Measurements from ENCODE around the gene MLPH.
A peak's percentile ranks its signal among the peaks of the same experiment; 100 is the strongest.

MLPH gene

DNA sequence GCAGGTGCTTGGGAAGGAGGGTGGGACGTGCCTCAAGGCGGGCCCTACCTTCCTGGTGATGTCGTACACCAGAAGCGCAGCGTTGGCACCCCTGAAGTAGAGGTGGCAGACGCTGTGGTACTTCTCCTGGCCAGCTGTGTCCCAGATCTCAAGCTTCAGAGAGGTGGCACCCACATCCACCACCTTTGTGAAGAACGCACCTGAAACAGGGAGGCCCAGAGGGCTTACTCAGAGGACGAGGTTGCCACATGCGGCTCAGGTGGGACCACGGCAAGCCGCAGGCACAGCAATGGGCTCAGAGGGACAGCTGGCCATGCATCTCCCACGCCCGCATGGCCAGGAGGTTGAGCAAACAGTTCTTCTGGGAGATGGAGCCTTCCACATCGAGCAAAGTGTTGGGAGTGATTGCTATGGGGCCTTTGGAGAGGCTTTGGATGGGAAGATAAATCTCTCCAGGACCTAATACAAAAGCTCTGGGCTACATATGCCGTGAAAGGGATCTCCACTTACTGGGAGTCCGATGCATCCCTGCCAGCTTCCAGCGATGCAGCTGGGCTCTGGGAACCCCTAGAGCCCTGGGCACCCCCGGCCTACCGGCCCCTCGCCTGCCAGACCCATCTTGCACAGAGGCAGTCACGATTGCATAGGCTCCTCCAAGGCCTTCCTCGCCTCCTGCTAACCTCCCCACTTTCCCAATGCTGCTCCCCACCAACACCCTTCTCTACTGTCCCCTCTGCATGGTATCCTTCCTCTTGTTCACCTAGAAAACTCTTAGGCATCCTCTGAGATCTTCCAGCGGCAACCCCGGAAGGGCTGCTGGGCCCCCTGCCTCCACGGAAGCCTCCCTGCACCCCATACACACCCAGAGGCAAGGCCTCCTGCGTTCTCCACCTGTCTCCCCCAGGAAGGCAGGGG, 91.2 kb downstream of the MLPH start:
- H3K4me2 ChIP-seq (ENCODE audit: low read depth, low read length, poor library complexity, severe bottlenecking), result no peak overlapping the region
- no peaks in the 10 kb centered on the region for H3K79me2 ChIP-seq (ENCODE audit: insufficient read depth, low read length)
- no peak overlapping the region for H3K4me3 ChIP-seq (ENCODE audit: low read length, poor library complexity, severe bottlenecking)
- no peaks in the 10 kb centered on the region for H3K4me1 ChIP-seq (ENCODE audit: insufficient read depth, low read length, poor library complexity, severe bottlenecking)
- no peaks in the 10 kb centered on the region for H3K9me2 ChIP-seq (replicated peaks; ENCODE audit: low read depth, low read length)
- no peaks in the 10 kb centered on the region for H4K20me1 ChIP-seq (ENCODE audit: insufficient read depth, low read length, poor library complexity, severe bottlenecking)
- no peaks in the 10 kb centered on the region for H3K9me3 ChIP-seq (ENCODE audit: insufficient read depth, low read depth, low read length)
- H3K36me3 ChIP-seq (ENCODE audit: insufficient read depth, low read length), result no peaks in the 10 kb centered on the region
- no peak for TF ChIP-seq EZH2phosphoT487 (IDR thresholded peaks at IDR 0.05; ENCODE audit: borderline replicate concordance)
- TF ChIP-seq, protein P1, sequence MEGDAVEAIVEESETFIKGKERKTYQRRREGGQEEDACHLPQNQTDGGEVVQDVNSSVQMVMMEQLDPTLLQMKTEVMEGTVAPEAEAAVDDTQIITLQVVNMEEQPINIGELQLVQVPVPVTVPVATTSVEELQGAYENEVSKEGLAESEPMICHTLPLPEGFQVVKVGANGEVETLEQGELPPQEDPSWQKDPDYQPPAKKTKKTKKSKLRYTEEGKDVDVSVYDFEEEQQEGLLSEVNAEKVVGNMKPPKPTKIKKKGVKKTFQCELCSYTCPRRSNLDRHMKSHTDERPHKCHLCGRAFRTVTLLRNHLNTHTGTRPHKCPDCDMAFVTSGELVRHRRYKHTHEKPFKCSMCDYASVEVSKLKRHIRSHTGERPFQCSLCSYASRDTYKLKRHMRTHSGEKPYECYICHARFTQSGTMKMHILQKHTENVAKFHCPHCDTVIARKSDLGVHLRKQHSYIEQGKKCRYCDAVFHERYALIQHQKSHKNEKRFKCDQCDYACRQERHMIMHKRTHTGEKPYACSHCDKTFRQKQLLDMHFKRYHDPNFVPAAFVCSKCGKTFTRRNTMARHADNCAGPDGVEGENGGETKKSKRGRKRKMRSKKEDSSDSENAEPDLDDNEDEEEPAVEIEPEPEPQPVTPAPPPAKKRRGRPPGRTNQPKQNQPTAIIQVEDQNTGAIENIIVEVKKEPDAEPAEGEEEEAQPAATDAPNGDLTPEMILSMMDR (conservative IDR thresholded peaks at IDR 0.05; ENCODE audit: low read length), result no peak
- H3F3A ChIP-seq (ENCODE audit: low read depth), result no peaks in the 10 kb centered on the region
- no peak overlapping the region for H3K9ac ChIP-seq (ENCODE audit: low read depth, low read length, poor library complexity, severe bottlenecking)
- H3K27me3 ChIP-seq (ENCODE audit: insufficient read depth, low read length, poor library complexity, severe bottlenecking), result no peaks in the 10 kb centered on the region
- H2AFZ ChIP-seq (ENCODE audit: low read length), result no peak overlapping the region

DNA sequence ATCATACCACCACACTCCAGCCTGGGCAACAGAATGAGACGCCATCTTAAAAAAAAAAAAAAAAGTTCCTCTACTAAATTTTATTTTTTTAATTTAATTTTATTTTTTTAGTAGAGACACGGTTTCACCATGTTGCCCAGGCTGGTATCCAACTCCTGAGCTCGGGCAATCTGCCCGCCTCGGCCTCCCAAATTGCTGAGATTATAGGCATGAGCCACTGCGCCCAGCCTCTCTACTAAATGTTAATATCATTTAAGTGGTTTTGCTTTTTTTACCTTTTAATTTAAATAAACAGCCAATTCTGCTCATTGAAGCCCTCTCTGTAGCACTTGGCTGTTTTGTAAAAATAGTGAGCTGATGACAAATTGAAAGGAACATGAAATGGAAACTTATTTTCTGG, 94.3 kb downstream of the MLPH start:
- no peaks in the 10 kb centered on the region for H3K36me3 ChIP-seq (ENCODE audit: insufficient read depth, low read length)

DNA sequence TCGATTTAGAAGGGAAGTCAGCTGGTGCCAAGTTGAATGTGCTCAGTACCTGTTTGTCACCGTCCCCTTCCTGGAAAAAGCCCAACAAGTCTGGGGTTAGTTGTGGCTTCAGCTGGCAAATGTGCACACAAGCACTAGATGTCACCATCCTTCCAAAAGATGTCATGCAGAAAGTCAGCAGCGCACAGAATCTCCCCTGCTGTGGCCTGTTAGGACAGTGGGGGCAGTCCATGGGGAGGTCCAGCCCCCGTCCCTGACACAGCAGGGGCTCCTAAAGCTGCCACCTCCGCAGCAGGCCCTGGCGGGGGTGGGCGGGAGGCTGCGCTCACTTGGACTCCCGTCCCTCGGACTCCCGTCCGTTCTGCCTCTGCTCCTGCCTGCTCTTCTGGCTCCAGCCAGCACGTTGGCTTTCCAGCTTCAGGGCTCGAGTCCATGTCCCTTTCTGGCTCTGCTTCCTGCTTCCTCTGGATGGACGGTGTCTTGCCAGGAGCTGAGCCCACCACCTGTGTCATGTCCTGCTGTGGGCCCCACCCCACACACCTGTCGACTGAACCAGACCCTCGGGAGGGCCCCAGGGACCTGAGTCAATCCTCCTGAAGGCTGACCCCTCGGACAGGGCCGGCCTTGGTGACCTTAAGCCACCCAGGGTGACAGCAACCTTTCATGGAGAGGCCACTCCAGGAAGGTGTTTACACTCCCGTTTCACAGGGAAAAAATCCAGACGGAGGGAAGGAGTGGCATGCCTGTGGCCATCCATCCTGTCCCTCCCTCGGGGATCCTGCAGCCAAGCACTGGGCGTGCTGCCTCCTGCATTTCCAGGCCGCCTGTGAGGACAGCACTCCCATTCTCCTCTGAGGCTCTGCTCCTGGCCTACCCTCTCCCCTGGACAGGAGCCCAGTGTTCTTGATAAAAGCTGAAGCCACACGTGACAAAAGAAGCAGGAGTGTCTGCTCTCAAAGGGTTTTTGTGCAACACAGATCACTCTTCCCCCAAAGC, 95.0 kb downstream of the MLPH start:
- 0 out of 2 replicates have a peak overlapping the region, but pooled peaks have one; percentile 76 for H2AFZ ChIP-seq (ENCODE audit: low read length)
- TF ChIP-seq, protein P1 (conservative IDR thresholded peaks at IDR 0.05; ENCODE audit: low read length), result peak; percentile 74
- TF ChIP-seq EZH2phosphoT487 (IDR thresholded peaks at IDR 0.05; ENCODE audit: borderline replicate concordance), result no peak
- H4K20me1 ChIP-seq (ENCODE audit: insufficient read depth, low read length, poor library complexity, severe bottlenecking), result no peaks in the 10 kb centered on the region
- H3K9ac ChIP-seq (ENCODE audit: low read depth, low read length, poor library complexity, severe bottlenecking), result no peak overlapping the region
- H3K9me2 ChIP-seq (replicated peaks; ENCODE audit: low read depth, low read length), result no peaks in the 10 kb centered on the region
- no peaks in the 10 kb centered on the region for H3F3A ChIP-seq (ENCODE audit: low read depth)
- H3K4me3 ChIP-seq (ENCODE audit: low read length, poor library complexity, severe bottlenecking), result no peak overlapping the region
- H3K9me3 ChIP-seq (ENCODE audit: insufficient read depth, low read depth, low read length), result no peaks in the 10 kb centered on the region
- H3K4me1 ChIP-seq (ENCODE audit: insufficient read depth, low read length, poor library complexity, severe bottlenecking), result no peaks in the 10 kb centered on the region
- no peaks in the 10 kb centered on the region for H3K79me2 ChIP-seq (ENCODE audit: insufficient read depth, low read length)
- H3K27me3 ChIP-seq (ENCODE audit: insufficient read depth, low read length, poor library complexity, severe bottlenecking), result no peaks in the 10 kb centered on the region
- H3K36me3 ChIP-seq (ENCODE audit: insufficient read depth, low read length), result no peaks in the 10 kb centered on the region
- H3K4me2 ChIP-seq (ENCODE audit: low read depth, low read length, poor library complexity, severe bottlenecking), result no peak overlapping the region

More for the DNA sequence above, 94.3 kb downstream of the MLPH start:
- H3K9me3 ChIP-seq (ENCODE audit: insufficient read depth, low read depth, low read length), result no peaks in the 10 kb centered on the region
- no peaks in the 10 kb centered on the region for H3K4me1 ChIP-seq (ENCODE audit: insufficient read depth, low read length, poor library complexity, severe bottlenecking)
- no peak overlapping the region for H3K4me2 ChIP-seq (ENCODE audit: low read depth, low read length, poor library complexity, severe bottlenecking)
- no peaks in the 10 kb centered on the region for H3K79me2 ChIP-seq (ENCODE audit: insufficient read depth, low read length)
- TF ChIP-seq EZH2phosphoT487 (IDR thresholded peaks at IDR 0.05; ENCODE audit: borderline replicate concordance), result no peak
- TF ChIP-seq, protein P1 (conservative IDR thresholded peaks at IDR 0.05; ENCODE audit: low read length), result no peak
- H3K27me3 ChIP-seq (ENCODE audit: insufficient read depth, low read length, poor library complexity, severe bottlenecking), result no peaks in the 10 kb centered on the region
- H3F3A ChIP-seq (ENCODE audit: low read depth), result no peaks in the 10 kb centered on the region
- no peak overlapping the region for H3K4me3 ChIP-seq (ENCODE audit: low read length, poor library complexity, severe bottlenecking)
- H3K9ac ChIP-seq (ENCODE audit: low read depth, low read length, poor library complexity, severe bottlenecking), result no peak overlapping the region
- no peaks in the 10 kb centered on the region for H4K20me1 ChIP-seq (ENCODE audit: insufficient read depth, low read length, poor library complexity, severe bottlenecking)
- no peaks in the 10 kb centered on the region for H3K9me2 ChIP-seq (replicated peaks; ENCODE audit: low read depth, low read length)
- 0 out of 2 replicates have a peak overlapping the region, but pooled peaks have one; percentile 76 for H2AFZ ChIP-seq (ENCODE audit: low read length)
